Hepatocyte (in vitro differentiated cells): ENCODE measurements around the gene SPSB1.

Experiments used
- CTCF ChIP-seq: fragments of 200-600 bp; sonication (generic); IDR thresholded peaks from 2 replicates; pipeline ENCODE4 v1.5.1; 2016; ENCODE audit warnings: antibody characterized with exemption, mild to moderate bottlenecking; ENCODE audit not compliant: poor library complexity
- EZH2 ChIP-seq: fragments of 200-600 bp; sonication (generic); IDR thresholded peaks from 2 replicates; pipeline ENCODE4 v1.6.1; 2016; ENCODE audit warnings: antibody characterized with exemption, mild to moderate bottlenecking, borderline replicate concordance

DNA sequence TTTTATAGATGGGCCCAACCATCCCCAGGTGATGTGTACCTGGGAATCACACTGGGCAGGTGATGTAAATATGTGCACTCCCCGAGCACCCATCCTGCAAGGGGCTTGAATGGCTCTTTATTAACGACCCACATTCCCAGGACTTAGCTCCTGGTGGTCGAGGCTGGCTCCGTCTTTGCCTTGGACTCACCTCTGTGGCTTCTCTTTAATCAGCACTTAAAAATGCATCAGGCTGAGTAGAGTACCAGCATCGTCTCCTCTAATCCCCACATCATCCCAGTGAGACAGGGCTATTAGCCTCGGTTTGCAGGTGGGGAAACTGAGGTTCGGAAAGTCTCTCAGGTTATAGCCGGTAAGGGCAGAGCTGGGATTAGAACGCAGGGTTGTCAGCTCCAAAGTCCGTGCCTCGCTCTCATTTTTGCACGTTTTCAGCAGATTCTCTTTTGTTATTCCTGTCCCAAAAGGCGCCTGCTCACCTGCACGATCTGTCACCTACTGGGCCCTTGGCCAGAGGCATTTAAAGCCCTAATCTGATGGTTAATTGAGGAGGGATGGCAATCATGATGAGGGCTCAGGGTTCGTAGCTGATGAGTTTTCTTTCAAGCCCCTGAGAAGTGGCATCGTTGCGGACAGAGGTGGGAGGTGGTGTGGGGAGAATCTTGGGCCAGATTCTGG lies 29.4 kb downstream of the SPSB1 start:
- TF ChIP-seq CTCF = no peak
- TF ChIP-seq EZH2 = no peak
